Activated T-helper 17 cell treated with anti-CD3 and anti-CD28 coated beads, Interleukin-2, amount 50 U/mL, for 72 hours (primary cell): Measurements from ENCODE around the gene GALNT6. TPM values are rescaled to one million over a fixed set of nuclear protein-coding genes. Genes with fewer than 3 reads are reported as not detected.

ENCODE experiments used
- ATAC-seq: fragments of 150-1000 bp; cut with Tn5 transposase; replicated peaks from 2 replicates; pipeline ENCODE4 v1.10.0; 2021; ENCODE audit warnings: mild to moderate bottlenecking, moderate library complexity
- H3K27ac Mint-ChIP-seq: one replicate; pipeline ENCODE4 v1.8.0; 2022; ENCODE audit warnings: mixed read lengths
- H3K27me3 Mint-ChIP-seq: one replicate; pipeline ENCODE4 v1.8.0; 2022; ENCODE audit warnings: mixed read lengths
- H3K36me3 Mint-ChIP-seq: one replicate; pipeline ENCODE4 v1.8.0; 2022; ENCODE audit warnings: low read depth, mild to moderate bottlenecking, mixed read lengths
- H3K4me1 Mint-ChIP-seq: one replicate; pipeline ENCODE4 v1.8.0; 2022; ENCODE audit warnings: mixed read lengths
- H3K4me3 Mint-ChIP-seq: one replicate; pipeline ENCODE4 v1.8.0; 2022; ENCODE audit warnings: mild to moderate bottlenecking, mixed read lengths
- H3K9me3 Mint-ChIP-seq: one replicate; pipeline ENCODE4 v1.8.0; 2022; ENCODE audit warnings: mixed read lengths
- total RNA-seq, 2 donors: library from RNA; stranded (reverse); gene quantifications; one replicate each; pipeline ENCODE4 v1.2.3, GENCODE V29; 2022

Gene GALNT6, protein sequence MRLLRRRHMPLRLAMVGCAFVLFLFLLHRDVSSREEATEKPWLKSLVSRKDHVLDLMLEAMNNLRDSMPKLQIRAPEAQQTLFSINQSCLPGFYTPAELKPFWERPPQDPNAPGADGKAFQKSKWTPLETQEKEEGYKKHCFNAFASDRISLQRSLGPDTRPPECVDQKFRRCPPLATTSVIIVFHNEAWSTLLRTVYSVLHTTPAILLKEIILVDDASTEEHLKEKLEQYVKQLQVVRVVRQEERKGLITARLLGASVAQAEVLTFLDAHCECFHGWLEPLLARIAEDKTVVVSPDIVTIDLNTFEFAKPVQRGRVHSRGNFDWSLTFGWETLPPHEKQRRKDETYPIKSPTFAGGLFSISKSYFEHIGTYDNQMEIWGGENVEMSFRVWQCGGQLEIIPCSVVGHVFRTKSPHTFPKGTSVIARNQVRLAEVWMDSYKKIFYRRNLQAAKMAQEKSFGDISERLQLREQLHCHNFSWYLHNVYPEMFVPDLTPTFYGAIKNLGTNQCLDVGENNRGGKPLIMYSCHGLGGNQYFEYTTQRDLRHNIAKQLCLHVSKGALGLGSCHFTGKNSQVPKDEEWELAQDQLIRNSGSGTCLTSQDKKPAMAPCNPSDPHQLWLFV
- total RNA-seq: 1 to 10 TPM; 6.2 to 7.2 TPM

DNA sequence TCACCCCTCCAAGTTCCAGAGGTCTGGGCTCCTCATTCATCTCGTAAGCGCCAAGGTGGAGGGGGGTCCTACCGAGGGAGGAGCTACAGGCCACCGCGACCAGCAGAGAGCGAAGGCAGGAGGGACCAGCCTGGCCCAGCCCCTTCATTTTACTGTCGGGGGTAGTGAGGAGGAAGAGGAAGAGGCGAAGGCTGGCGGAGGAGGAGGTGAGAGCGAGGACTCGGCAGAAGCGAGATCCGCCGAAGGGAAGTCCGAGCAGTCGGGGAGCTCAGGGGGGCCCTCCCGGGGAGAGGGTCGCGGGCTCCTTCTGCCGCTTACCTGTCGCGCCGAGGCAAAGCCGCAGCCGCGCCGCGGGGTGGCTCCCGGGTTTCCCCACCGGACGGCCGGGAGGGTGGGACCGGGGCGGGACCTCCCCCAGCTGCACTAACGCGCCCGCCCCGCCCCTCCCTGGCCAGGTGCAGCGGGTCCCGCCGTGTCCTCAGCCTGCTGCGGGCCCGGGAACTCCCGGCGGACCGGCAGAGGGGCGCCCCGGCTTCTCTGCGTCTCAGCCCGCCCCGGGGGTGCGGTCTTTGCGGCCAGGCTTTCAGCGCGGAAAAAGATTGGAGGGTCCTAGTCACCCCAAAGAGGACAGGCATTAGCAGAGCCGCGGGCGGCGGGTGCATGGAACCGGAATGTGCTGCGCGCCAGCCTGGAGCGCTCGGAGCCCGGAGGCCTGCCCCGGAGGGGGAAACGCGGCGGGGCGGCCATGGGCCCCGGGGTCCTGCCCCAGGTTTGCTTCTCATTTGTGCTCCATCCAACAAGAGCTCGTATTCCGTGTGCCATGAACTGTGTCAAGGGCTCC is at the start of gene GALNT6:
TSS of gene GALNT6 (minus strand) at position 124 of the 841 bp plus-strand sequence. CDS start 11,625 bp downstream, outside the sequence.
- Mint-ChIP-seq H3K27ac (peak within 1 kb of the TSS; percentile 76), H3K36me3 (no peaks in the 10 kb centered on the region), H3K4me1 (peaks cover 49% of the 10 kb centered on the region), H3K9me3 (no peaks in the 10 kb centered on the region), H3K4me3 (peak within 1 kb of the TSS; percentile 84), H3K27me3 (no peaks in the 10 kb centered on the region)
- peak; percentile 56 for ATAC-seq

DNA sequence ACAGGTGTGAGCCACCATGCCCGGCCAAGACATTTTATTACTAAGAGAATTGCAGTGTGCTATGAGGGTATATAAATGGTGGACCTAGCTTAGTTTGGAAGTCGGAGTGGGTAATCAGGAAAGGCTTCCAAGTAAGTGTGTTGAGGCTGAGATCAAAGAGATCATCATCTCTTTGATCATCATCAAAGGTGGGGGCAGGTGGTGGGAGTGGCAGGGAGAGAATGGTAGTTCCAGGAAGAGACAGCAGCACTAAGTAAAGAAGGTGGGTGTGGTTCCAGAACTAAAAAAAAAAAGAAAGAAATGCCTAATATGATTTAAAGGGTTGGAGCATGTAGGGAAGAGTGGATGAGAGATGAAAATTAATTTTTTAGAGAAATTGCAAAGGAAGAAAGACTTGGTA is 48.1 kb upstream of the GALNT6 start:
- Mint-ChIP-seq H3K27ac (no peak overlapping the region), H3K27me3 (no peaks in the 10 kb centered on the region), H3K4me3 (no peak overlapping the region), H3K36me3 (no peaks in the 10 kb centered on the region), H3K9me3 (no peaks in the 10 kb centered on the region), H3K4me1 (peaks cover 14% of the 10 kb centered on the region)
- no peak for ATAC-seq

DNA sequence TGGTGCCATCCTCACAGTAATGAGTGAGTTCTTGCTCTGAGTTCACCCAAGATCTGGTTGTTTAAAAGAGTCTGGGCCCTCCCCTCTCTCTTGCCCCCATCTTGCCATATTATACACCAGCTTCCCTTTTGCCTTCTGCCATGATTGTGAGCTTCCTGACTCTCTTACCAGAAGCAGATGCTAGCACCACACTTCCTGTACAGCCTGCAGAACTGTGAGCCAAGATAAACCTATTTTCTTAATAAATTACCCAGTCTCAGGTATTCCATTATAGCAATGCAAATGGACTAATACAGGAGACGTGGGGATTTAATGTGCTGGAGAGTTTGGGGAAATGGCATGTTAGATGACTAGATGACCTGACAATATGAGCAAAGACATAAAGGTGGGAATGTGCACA is 46.2 kb upstream of the GALNT6 start:
- H3K27ac Mint-ChIP-seq: no peak overlapping the region
- ATAC-seq: no peak

DNA sequence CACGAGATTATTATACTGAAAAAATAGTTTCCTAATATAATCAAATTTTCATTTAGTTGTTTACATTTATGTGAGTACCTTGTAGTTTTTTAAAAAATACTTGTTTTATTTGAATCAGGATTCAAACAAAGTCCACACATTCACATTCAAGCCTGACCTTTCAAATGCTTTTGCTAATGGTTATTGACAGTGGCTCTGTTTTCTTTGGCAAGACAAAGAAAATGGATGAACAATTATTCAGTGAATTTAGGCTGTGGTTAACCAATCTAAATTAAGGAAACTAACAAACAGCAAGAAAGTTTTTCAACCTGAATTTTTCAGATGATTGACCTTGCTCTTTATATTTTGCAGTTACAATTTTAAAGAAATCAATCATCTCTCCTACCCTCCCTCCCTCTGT is 43.1 kb upstream of the GALNT6 start:
- no peaks in the 10 kb centered on the region for H3K27me3 Mint-ChIP-seq
- H3K4me3 Mint-ChIP-seq: no peak overlapping the region
- peaks cover 1% of the 10 kb centered on the region for H3K4me1 Mint-ChIP-seq
- no peaks in the 10 kb centered on the region for H3K36me3 Mint-ChIP-seq
- no peaks in the 10 kb centered on the region for H3K9me3 Mint-ChIP-seq
- no peak for ATAC-seq
- H3K27ac Mint-ChIP-seq: no peak overlapping the region

More for the DNA sequence above, 46.2 kb upstream of the GALNT6 start:
- H3K4me1 Mint-ChIP-seq: peaks cover 14% of the 10 kb centered on the region
- no peaks in the 10 kb centered on the region for H3K36me3 Mint-ChIP-seq
- no peak overlapping the region for H3K4me3 Mint-ChIP-seq
- H3K9me3 Mint-ChIP-seq: no peaks in the 10 kb centered on the region
- H3K27me3 Mint-ChIP-seq: no peaks in the 10 kb centered on the region

DNA sequence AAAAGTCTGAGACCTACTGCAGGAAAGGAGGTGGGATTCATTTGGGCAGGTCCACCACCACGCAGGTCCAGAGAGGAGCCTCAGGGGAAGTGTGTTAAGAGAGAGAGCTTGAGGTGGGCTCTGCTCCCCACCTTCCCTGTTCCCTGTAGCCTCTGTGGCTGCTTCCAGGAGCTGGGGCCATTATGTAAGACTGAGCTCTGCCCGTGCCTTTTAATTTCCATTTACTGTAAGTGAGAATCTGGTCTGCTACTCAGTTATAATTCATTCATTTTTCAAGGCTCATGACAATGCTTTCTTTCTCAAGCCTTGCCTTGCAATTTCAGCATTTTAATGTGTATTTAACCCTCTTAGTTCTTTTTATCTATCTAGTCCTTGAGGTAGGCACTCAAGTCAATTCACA is 41.7 kb upstream of the GALNT6 start:
- Mint-ChIP-seq H3K36me3 (no peaks in the 10 kb centered on the region), H3K27ac (no peak overlapping the region), H3K9me3 (no peaks in the 10 kb centered on the region), H3K27me3 (no peaks in the 10 kb centered on the region), H3K4me1 (no peaks in the 10 kb centered on the region), H3K4me3 (no peak overlapping the region)
- no peak for ATAC-seq

DNA sequence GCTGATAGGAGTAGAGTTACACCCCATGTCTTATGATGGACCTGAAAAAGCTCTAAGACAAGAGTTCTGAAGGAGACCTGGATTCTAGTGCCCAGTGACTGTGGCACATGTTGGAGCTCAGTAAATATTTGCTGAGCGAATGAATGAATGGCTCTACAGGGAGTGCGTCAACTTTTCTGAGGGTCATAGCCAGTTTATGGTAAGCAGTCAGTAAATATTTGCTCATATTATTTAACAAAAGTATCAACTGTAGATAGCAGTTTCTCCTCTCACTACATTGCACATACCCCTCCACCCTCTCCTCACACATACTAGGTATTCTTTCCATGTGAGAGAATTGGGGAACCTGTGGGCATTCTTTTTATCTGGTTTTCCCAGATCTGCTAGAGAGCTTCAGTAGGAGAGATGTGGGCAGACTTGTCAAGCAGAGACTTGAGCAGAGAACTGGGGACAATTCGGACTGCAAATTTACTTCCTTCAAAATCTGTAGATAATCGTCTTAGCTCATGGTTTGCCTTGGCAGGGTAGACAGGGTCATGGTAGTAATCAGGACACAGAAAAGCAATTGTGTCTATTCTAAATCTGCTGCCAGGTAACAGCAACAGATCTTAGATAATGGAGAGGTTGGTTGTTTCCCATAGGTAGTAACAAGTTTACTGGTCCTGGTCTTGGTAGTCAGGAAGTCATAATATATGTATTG is 39.1 kb upstream of the GALNT6 start:
- Mint-ChIP-seq H3K4me1 (no peaks in the 10 kb centered on the region), H3K27me3 (no peaks in the 10 kb centered on the region), H3K4me3 (no peak overlapping the region), H3K9me3 (no peaks in the 10 kb centered on the region), H3K27ac (no peak overlapping the region), H3K36me3 (no peaks in the 10 kb centered on the region)
- no peak for ATAC-seq

DNA sequence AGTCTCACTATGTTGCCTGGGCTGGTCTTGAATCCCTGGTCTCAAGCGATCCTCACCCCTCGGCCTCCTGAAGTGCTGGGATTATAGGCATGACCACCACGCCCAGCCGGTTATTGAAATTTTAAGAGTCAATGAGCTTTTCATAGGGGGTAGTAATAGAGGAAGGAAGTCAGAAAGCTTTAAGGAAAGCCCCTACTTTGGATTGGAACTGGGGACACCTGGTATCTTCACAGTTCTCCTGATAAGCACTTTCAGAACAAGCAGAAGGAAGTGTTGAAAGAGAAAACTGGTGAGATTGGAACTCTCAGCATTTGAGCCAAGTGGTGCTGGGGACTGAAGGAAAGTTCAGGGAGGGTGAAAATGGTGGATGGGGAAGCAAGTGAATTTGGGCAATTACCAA is 38.5 kb upstream of the GALNT6 start:
- H3K4me3 Mint-ChIP-seq: no peak overlapping the region
- no peaks in the 10 kb centered on the region for H3K4me1 Mint-ChIP-seq
- H3K27me3 Mint-ChIP-seq: no peaks in the 10 kb centered on the region
- H3K27ac Mint-ChIP-seq: no peak overlapping the region
- no peaks in the 10 kb centered on the region for H3K36me3 Mint-ChIP-seq
- no peak for ATAC-seq
- no peaks in the 10 kb centered on the region for H3K9me3 Mint-ChIP-seq

DNA sequence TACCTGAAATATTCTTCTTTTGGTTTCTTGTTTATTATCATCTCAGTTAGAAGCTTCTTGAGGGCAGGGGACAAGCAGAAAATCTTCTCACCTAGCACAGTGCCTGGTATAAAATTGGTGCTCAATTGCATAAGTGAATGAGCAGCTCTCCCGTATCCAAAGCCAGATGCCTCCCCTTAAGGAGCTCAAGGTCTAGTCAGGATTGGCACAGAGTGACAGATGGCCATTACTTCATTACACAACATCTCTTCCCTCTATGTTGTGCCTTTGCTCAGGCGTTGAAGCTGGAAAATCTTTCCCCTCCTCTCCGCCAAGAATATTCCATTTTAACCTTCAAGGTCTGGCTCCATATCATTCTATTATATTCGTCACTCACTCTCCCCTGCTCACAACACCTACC is 37.0 kb upstream of the GALNT6 start:
- no peak overlapping the region for H3K4me3 Mint-ChIP-seq
- no peak overlapping the region for H3K27ac Mint-ChIP-seq
- H3K27me3 Mint-ChIP-seq: no peaks in the 10 kb centered on the region
- no peaks in the 10 kb centered on the region for H3K9me3 Mint-ChIP-seq
- H3K4me1 Mint-ChIP-seq: no peaks in the 10 kb centered on the region
- ATAC-seq: no peak
- no peaks in the 10 kb centered on the region for H3K36me3 Mint-ChIP-seq

DNA sequence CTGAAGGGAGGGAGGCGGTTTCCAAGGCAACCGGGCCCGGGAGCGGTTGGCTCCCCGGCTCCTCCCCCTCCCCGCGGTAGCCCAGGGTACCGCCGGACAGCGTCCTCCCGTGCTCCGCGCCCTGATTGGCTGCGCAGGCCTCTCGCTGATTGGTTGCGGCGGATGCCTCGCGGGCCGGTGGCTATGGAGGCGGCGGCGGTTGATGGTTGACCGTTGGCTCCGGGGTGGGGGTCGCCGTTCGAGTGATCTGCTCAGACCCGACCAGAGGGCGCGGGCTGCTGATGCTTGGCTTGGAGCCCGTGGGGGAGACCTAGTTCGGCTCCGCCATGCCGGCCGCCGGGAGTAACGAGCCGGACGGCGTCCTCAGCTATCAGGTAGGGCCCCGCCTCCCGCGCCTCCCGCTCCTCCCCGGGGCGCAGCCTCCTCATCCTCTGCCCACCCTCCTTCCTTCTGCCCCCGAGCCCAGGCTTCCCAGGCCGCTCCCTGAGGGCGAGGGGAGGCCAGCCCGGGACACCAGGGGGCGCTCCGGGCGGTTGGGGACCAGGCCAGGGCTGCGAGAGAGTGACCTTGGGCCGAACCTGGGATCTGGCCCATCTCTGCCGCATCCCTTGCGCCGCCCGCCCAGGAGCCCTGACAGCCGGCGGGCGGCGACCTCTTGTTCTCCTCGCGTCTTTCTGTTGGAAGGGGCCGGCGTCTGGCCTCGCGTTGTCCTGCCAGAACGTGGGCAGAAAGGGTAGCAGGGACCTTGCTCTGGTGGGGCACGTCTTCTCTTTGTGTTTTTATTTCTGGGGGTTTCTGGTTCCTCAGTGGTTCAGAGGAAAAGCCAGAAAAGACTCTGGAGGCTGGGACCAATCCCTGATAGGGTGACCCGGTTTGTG is 33.7 kb upstream of the GALNT6 start, which contains the start of gene SLC4A8:
TSS of gene SLC4A8 (plus strand) at position 170 of the 878 bp plus-strand sequence. CDS start at position 327, 157 bp downstream.
- H3K27ac Mint-ChIP-seq: peak within 1 kb of the TSS; percentile 32
- H3K4me1 Mint-ChIP-seq: no peaks in the 10 kb centered on the region
- H3K36me3 Mint-ChIP-seq: no peaks in the 10 kb centered on the region
- H3K4me3 Mint-ChIP-seq: peak within 1 kb of the TSS; percentile 84
- H3K9me3 Mint-ChIP-seq: no peaks in the 10 kb centered on the region
- ATAC-seq: peak; percentile 96
- H3K27me3 Mint-ChIP-seq: no peaks in the 10 kb centered on the region

DNA sequence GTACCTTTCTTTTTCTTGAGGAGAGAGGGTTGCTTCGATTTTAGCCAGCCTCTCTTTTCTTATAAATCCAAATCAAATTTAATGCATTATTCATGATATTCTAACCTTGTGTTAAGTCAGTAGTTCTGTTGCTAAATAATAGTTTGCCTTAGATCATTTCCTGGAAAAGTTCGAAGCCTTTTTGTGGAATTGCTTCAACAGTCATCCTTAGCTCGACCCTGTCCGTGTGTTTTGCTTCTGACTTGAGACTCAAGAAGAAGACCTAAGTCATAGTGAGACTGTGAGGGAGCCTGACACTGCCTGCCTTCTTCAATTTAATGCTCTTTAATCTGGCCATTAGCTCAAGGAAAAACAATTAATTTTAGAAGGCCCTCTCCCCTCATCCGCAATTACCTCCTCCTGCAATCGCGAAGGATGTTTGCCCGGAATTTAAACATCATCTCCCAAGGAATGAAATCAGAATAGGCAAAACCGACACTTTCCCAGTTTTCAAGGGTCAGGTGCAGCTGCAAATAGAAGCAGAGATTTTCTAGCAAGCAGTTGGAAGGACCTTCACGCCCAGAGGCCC is 33.0 kb upstream of the GALNT6 start:
- H3K9me3 Mint-ChIP-seq: no peaks in the 10 kb centered on the region
- H3K4me3 Mint-ChIP-seq: peak overlapping the region; percentile 84
- H3K4me1 Mint-ChIP-seq: no peaks in the 10 kb centered on the region
- no peaks in the 10 kb centered on the region for H3K36me3 Mint-ChIP-seq
- ATAC-seq: no peak
- H3K27ac Mint-ChIP-seq: no peak overlapping the region
- no peaks in the 10 kb centered on the region for H3K27me3 Mint-ChIP-seq

DNA sequence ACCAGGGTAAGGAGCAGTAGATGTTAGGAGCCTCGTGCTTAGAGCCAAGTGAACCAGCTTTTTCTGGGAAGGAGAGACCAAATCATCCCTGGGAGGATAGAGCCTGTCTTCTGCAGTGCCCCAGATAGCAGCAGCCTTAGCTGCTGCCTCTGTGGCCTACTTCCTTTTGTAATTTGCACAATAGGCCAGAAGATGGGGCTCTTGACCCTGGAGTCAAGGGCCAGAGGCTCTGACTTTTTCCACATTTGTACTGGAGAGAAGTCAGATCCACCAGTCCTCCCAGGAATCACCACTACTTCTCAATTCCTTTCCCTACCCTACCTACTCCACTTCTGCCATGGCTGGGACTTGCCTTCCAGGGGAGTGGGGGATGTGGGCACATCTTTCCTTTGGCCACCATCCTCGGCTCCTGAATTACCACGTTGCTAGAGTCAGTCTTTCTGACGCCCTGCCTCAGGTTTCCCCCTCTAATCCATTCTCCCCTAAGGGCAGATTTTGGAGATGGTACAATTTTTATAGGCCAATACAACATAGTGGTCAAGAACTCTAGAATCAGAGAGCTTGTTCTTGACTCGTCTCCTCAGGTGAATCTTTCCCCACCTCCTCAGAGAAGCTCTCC is 30.2 kb upstream of the GALNT6 start:
- Mint-ChIP-seq H3K9me3 (no peaks in the 10 kb centered on the region), H3K4me3 (no peak overlapping the region), H3K36me3 (no peaks in the 10 kb centered on the region), H3K27ac (no peak overlapping the region), H3K4me1 (no peaks in the 10 kb centered on the region), H3K27me3 (no peaks in the 10 kb centered on the region)
- ATAC-seq: no peak

DNA sequence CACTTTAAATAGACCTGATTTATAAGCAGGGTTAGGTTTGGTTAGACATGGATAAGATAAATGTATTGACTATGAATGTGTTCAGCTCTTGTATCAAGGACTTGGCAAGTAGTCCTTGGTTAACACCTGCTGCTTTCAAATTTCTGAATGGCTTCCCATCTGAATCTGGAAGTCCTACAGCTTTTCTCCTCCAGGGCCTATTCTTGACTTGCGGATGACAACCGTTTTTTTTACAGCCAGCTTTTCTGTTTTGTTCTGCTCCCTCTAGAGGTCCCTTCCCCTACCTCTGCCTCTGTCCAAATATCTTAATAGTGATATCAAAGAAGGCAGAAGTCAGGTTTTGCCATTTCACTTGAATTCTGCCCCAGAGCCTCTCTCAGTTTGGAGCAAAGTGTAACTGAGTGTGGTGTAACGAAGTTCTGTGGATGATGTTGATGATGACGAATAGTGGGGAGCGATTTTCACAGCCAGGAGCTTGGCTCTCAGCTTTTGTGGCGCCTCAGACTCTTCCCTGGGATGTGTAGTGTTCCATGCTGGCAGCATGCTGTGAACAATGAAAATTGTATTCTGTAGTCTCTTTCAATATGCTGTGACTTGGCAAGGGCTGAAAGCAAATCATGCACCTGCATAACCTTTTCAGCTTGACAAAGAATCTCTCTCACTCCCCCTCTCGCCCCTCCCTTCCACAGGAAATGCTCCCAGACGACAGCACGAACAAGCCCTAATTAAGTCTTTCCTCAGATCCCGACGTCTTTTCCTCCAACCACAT is 28.4 kb upstream of the GALNT6 start:
- Mint-ChIP-seq H3K27ac (no peak overlapping the region), H3K4me3 (no peak overlapping the region), H3K27me3 (peaks cover 2% of the 10 kb centered on the region), H3K9me3 (no peaks in the 10 kb centered on the region), H3K4me1 (no peaks in the 10 kb centered on the region), H3K36me3 (no peaks in the 10 kb centered on the region)
- no peak for ATAC-seq
